CD14-positive monocyte (primary cell): Measurements from ENCODE around the gene TMTC2. TPM values are rescaled to one million over a fixed set of nuclear protein-coding genes. Genes with fewer than 3 reads are reported as not detected.
A peak's percentile ranks its signal among the peaks of the same experiment; 100 is the strongest.

ENCODE experiments used
- DNase-seq, 3 donors: peaks; one replicate each; pipeline ENCODE4 v3.0.0-alpha.2; 2011 to 2022
- H2AFZ ChIP-seq: 2 replicates; pipeline ENCODE4 v1.6.0; 2012; ENCODE audit warnings: mild to moderate bottlenecking, low read depth, low read length, inconsistent platforms; ENCODE audit not compliant: insufficient read depth, poor library complexity, severe bottlenecking
- H3K27ac ChIP-seq, 2 donors: 1 replicate in 1 of 2; 2 replicates in 1 of 2; pipeline ENCODE4 v1.5.1; 2012 to 2013; ENCODE audit warnings: low read length in 2 of 2, control low read depth in 1 of 2, inconsistent platforms in 1 of 2, low read depth in 1 of 2, mild to moderate bottlenecking in 1 of 2
- H3K27me3 ChIP-seq, 2 donors: one replicate each; pipeline versions ENCODE4 v1.6.0 to v1.6.1; 2011 to 2013; ENCODE audit warnings: low read length in 2 of 2; ENCODE audit not compliant: control insufficient read depth in 2 of 2, insufficient read depth in 2 of 2
- H3K36me3 ChIP-seq, 2 donors: replicated peaks in 1 of 2; 1 replicate in 1 of 2; 2 replicates in 1 of 2; pipeline versions ENCODE4 v1.5.1 to v1.6.1; 2012 to 2013; ENCODE audit warnings: low read length in 2 of 2, control low read depth in 1 of 2, inconsistent platforms in 1 of 2, mild to moderate bottlenecking in 1 of 2; ENCODE audit not compliant: insufficient read depth in 2 of 2, control insufficient read depth in 1 of 2
- H3K4me1 ChIP-seq, 2 donors: 1 replicate in 1 of 2; 2 replicates in 1 of 2; pipeline versions ENCODE4 v1.5.1 to v1.6.1; 2012 to 2013; ENCODE audit warnings: low read length in 2 of 2, control low read depth in 1 of 2, inconsistent platforms in 1 of 2, mild to moderate bottlenecking in 1 of 2, moderate library complexity in 1 of 2; ENCODE audit not compliant: insufficient read depth in 2 of 2, control insufficient read depth in 1 of 2
- H3K4me2 ChIP-seq: replicated peaks from 2 replicates; pipeline ENCODE3; 2012; ENCODE audit warnings: low read length, moderate library complexity, mild to moderate bottlenecking; ENCODE audit not compliant: poor library complexity, severe bottlenecking; ENCODE audit errors: extremely low read depth
- H3K4me3 ChIP-seq, 3 experiments: fragments of 200-600 bp in 1 of 3; sonication (generic) in 1 of 3; replicated peaks in 1 of 3; 1 replicate in 2 of 3; 2 replicates in 1 of 3; pipeline ENCODE4 v1.5.1; 2011 to 2013; ENCODE audit warnings: low read length in 3 of 3, mild to moderate bottlenecking in 3 of 3, control low read depth in 2 of 3, low read depth in 2 of 3, inconsistent platforms in 1 of 3, moderate library complexity in 1 of 3
- H3K79me2 ChIP-seq: 2 replicates; pipeline ENCODE4 v1.6.0; 2012; ENCODE audit warnings: mild to moderate bottlenecking, control low read depth, inconsistent platforms, low read length, moderate library complexity; ENCODE audit not compliant: insufficient read depth
- H3K9ac ChIP-seq: 2 replicates; pipeline ENCODE4 v1.6.0; 2017; ENCODE audit warnings: low read length, mild to moderate bottlenecking; ENCODE audit not compliant: insufficient read depth, poor library complexity, severe bottlenecking
- H3K9me3 ChIP-seq, 2 donors: replicated peaks in 1 of 2; 1 replicate in 1 of 2; 2 replicates in 1 of 2; pipeline versions ENCODE4 v1.5.1 to v1.6.1; 2012 to 2013; ENCODE audit warnings: low read length in 2 of 2, control low read depth in 1 of 2; ENCODE audit not compliant: control insufficient read depth in 1 of 2, insufficient read depth in 1 of 2
- H4K20me1 ChIP-seq: 2 replicates; pipeline ENCODE4 v1.6.0; 2012; ENCODE audit warnings: mild to moderate bottlenecking, low read length, control low read depth, moderate library complexity; ENCODE audit not compliant: insufficient read depth
- H3K27ac Mint-ChIP-seq, 7 donors: one replicate each; pipeline ENCODE4 v1.8.0; 2020; ENCODE audit warnings: mild to moderate bottlenecking in 7 of 7, mixed read lengths in 7 of 7, moderate library complexity in 6 of 7, inconsistent platforms in 2 of 7
- H3K27me3 Mint-ChIP-seq, 3 donors: one replicate each; pipeline ENCODE4 v1.8.0; 2021 to 2022; ENCODE audit warnings: low read depth in 3 of 3, mild to moderate bottlenecking in 3 of 3, mixed read lengths in 3 of 3, moderate library complexity in 3 of 3, inconsistent platforms in 1 of 3
- H3K36me3 Mint-ChIP-seq, 2 donors: one replicate each; pipeline ENCODE4 v1.8.0; 2020; ENCODE audit warnings: mixed read lengths in 2 of 2, inconsistent platforms in 1 of 2, mild to moderate bottlenecking in 1 of 2
- H3K4me1 Mint-ChIP-seq: one replicate; pipeline ENCODE4 v1.8.0; 2020; ENCODE audit warnings: mild to moderate bottlenecking, mixed read lengths
- H3K4me3 Mint-ChIP-seq, 2 donors: one replicate each; pipeline ENCODE4 v1.8.0; 2020; ENCODE audit warnings: mild to moderate bottlenecking in 2 of 2, mixed read lengths in 2 of 2, moderate library complexity in 1 of 2
- H3K9me3 Mint-ChIP-seq, 7 donors: one replicate each; pipeline ENCODE4 v1.8.0; 2020 to 2022; ENCODE audit warnings: mixed read lengths in 7 of 7, mild to moderate bottlenecking in 6 of 7, moderate library complexity in 6 of 7, inconsistent platforms in 2 of 7
- CTCF ChIP-seq: fragments of 200-600 bp; IDR thresholded peaks from one replicate; pipeline ENCODE4 v1.8.0; 2022; ENCODE audit warnings: antibody characterized with exemption, mild to moderate bottlenecking
- whole genome bisulfite sequencing: methylation state at CpG from one replicate; pipeline ENCODE4 v1.1.5; 2013; ENCODE audit warnings: missing lambda C conversion rate; ENCODE audit not compliant: insufficient coverage; 5-methylcytosine and 5-hydroxymethylcytosine counted together
- intact Hi-C, 2 donors: fragments of 100-400 bp; cut with micrococcal nuclease; formaldehyde crosslinking; loops; one replicate each; pipeline versions ENCODE4 v1.15.0 to v1.15.1; 2023
- polyA plus RNA-seq, 3 donors: library from polyadenylated mRNA; depleted of rRNA in 1 of 3; unstranded in 2 of 3; stranded (reverse) in 1 of 3; fragments of 300-500 nt in 2 of 3; fragments of >200 nt in 1 of 3; fragmentation: Illumina TruSeq in 2 of 3; gene quantifications; 1 replicate in 2 of 3; 2 replicates in 1 of 3; pipeline ENCODE4 v1.2.3, GENCODE V29; 2012 to 2021

The TMTC2 gene
- polyA plus RNA-seq, 3 donors, result 2.5 to 15.7 (median 3.3) TPM

- H3K4me3 Mint-ChIP-seq, result no peak overlapping the region
- Histone ChIP-seq H3K27ac (no peak overlapping the region), H2AFZ (no peak overlapping the region), H3K79me2 (peaks cover 4% of the 10 kb centered on the region), H3K9ac (no peak overlapping the region), H4K20me1 (peaks cover 4% of the 10 kb centered on the region), H3K4me1 (peaks cover 10 to 25% of the 10 kb centered on the region in 2 donors), H3K36me3 (peaks cover 0 to 7% of the 10 kb centered on the region in 2 donors), H3K9me3 (no peaks in the 10 kb centered on the region), H3K4me2 (no peak overlapping the region), H3K4me3 (no peak overlapping the region), H3K27me3 (no peaks in the 10 kb centered on the region)
- intact Hi-C loops, result no loop called here
- peaks cover 23% of the 10 kb centered on the region for H3K4me1 Mint-ChIP-seq
- no peak for TF ChIP-seq CTCF
- H3K9me3 Mint-ChIP-seq, result peaks cover 0 to 2% (median 0%) of the 10 kb centered on the region in 7 donors
- DNase-seq, result no peak
- no peaks in the 10 kb centered on the region for H3K27me3 Mint-ChIP-seq
- no peak overlapping the region for H3K27ac Mint-ChIP-seq
- peaks cover 27 to 29% of the 10 kb centered on the region in 2 donors for H3K36me3 Mint-ChIP-seq
- WGBS, result no CpG with 5 or more reads among the region's 2 CpGs
Measured at GRCh38 chr12:82783435-82783834, 96.7 kb downstream of the TMTC2 start.

GRCh38 chr12:82787016-82787415 is 100.3 kb downstream of the TMTC2 start:
- H3K4me3 ChIP-seq, result no peak overlapping the region
- H3K36me3 Mint-ChIP-seq, result peaks cover 32 to 40% of the 10 kb centered on the region in 2 donors
- intact Hi-C loops, result no loop called here
- no peaks in the 10 kb centered on the region for H3K9me3 ChIP-seq
- no peak for TF ChIP-seq CTCF
- peaks cover 24% of the 10 kb centered on the region for H3K4me1 Mint-ChIP-seq
- H3K4me2 ChIP-seq, result no peak overlapping the region
- H4K20me1 ChIP-seq, result peaks cover 4% of the 10 kb centered on the region
- H3K9me3 Mint-ChIP-seq, result peaks cover 0 to 2% (median 0%) of the 10 kb centered on the region in 7 donors
- no peak overlapping the region for H3K4me3 Mint-ChIP-seq
- peaks cover 7 to 27% of the 10 kb centered on the region in 2 donors for H3K36me3 ChIP-seq
- no peaks in the 10 kb centered on the region for H3K27me3 ChIP-seq
- DNase-seq, result no peak
- H3K27ac Mint-ChIP-seq, result peak overlapping the region in 1 of 7 donors; percentile 70
- no peak overlapping the region for H2AFZ ChIP-seq
- H3K79me2 ChIP-seq, result peaks cover 4% of the 10 kb centered on the region
- H3K4me1 ChIP-seq, result peaks cover 10 to 19% of the 10 kb centered on the region in 2 donors
- H3K27me3 Mint-ChIP-seq, result peaks cover 0 to 2% (median 0%) of the 10 kb centered on the region in 3 donors
- H3K9ac ChIP-seq, result no peak overlapping the region
- no peak overlapping the region for H3K27ac ChIP-seq
- WGBS, result no CpG with 5 or more reads among the region's 1 CpG
